Mucosa of descending colon (tissue), 3 donors: Measurements from ENCODE around the gene STRN4. TPM values are rescaled to one million over a fixed set of nuclear protein-coding genes. Genes with fewer than 3 reads are reported as not detected.

Experiments used
- ATAC-seq: fragments of 200-7000 bp; cut with Tn5 transposase; one replicate; pipeline ENCODE4 v1.9.1; 2020; ENCODE audit warnings: mild to moderate bottlenecking, moderate library complexity
- DNase-seq, 3 donors: peaks; one replicate each; pipeline ENCODE4 v3.0.0-alpha.2; 2020
- H3K36me3 ChIP-seq: fragments of 200-600 bp; one replicate; pipeline ENCODE4 v1.8.0; 2021; ENCODE audit warnings: low read depth, mild to moderate bottlenecking
- H3K4me1 ChIP-seq: fragments of 200-600 bp; one replicate; pipeline ENCODE4 v1.8.0; 2021; ENCODE audit warnings: low read depth, mild to moderate bottlenecking
- H3K4me3 ChIP-seq: fragments of 200-600 bp; one replicate; pipeline ENCODE4 v1.8.0; 2021; ENCODE audit warnings: mild to moderate bottlenecking
- H3K9me3 ChIP-seq: fragments of 200-600 bp; one replicate; pipeline ENCODE4 v1.8.0; 2021; ENCODE audit warnings: mild to moderate bottlenecking
- intact Hi-C, 2 donors: fragments of 100-400 bp; cut with DNase I in 1 of 2; cut with micrococcal nuclease in 1 of 2; formaldehyde crosslinking; loops; one replicate each; pipeline versions ENCODE4 v1.11.0 to v1.11.1; 2022; cut with DNase I, micrococcal nuclease
- total RNA-seq, 3 donors: library from RNA; stranded (reverse); fragmentation: NEBNext Ultra II Directional in 2 of 3; extraction: Animal tissue kit (Norgen Biotek cat#: 25700) in 2 of 3; gene quantifications; one replicate each; pipeline versions ENCODE4 v1.2.1 to v1.2.4, GENCODE V29; 2021 to 2023
- TF ChIP-seq, protein P1 (sequence below): fragments of 200-600 bp; IDR thresholded peaks from one replicate; pipeline ENCODE4 v1.8.0; 2022; ENCODE audit warnings: antibody characterized with exemption, mild to moderate bottlenecking
- donor health status: DM: no; HTN: no; CAD: no; lungs with moderate emphysema.
- donor health status: DM: no; HTN: no; CAD: no.
- donor health status: DM: no; HTN: yes; CAD: no.

Gene STRN4
- total RNA-seq, 3 donors from 2014 or later, result 68.3 to 79.2 (median 73.7) TPM

DNA sequence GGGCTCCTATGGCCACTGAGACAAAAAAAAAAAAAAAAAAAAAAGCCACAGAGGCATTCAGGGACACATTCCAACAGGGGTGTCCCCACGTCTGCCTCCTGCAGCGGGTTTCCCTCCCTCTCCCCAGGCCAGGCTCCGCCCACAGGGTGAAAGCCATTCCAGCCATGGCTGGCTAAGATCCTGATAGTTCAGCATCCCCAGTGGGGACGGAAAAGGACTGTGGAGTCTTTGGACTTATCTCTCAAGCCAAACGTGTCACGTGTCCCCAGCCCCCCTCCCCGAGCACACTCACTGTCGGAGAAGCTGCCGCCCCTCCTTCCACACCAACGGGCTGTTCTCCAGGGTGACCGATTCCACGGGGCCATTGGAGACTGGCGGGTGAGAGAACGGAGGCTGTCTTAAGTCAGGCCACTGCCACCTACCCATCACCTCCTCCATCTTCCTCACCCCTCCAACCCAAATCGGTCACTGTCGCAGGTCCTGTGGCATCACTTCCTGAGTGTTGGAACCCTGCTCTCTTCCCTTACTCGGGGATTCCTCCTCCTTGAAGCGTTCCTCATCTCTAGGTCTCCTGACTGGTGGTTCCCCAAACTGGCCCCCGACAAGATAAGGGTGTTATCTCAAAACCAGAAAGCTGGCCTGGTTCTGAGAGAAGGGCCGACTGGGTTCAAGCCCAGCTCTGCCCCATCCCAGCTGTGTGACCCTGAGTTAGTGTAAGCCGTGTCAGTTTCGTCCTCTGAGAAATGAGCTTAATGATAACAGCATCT, 9.5 kb downstream of the STRN4 start:
- Histone ChIP-seq H3K4me3 (no peak overlapping the region), H3K4me1 (no peaks in the 10 kb centered on the region), H3K9me3 (no peaks in the 10 kb centered on the region), H3K36me3 (peaks cover 3% of the 10 kb centered on the region)
- intact Hi-C loops, result no loop called here
- TF ChIP-seq, protein P1, sequence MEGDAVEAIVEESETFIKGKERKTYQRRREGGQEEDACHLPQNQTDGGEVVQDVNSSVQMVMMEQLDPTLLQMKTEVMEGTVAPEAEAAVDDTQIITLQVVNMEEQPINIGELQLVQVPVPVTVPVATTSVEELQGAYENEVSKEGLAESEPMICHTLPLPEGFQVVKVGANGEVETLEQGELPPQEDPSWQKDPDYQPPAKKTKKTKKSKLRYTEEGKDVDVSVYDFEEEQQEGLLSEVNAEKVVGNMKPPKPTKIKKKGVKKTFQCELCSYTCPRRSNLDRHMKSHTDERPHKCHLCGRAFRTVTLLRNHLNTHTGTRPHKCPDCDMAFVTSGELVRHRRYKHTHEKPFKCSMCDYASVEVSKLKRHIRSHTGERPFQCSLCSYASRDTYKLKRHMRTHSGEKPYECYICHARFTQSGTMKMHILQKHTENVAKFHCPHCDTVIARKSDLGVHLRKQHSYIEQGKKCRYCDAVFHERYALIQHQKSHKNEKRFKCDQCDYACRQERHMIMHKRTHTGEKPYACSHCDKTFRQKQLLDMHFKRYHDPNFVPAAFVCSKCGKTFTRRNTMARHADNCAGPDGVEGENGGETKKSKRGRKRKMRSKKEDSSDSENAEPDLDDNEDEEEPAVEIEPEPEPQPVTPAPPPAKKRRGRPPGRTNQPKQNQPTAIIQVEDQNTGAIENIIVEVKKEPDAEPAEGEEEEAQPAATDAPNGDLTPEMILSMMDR, result no peak
- ATAC-seq (no peak), DNase-seq (peak in 1 of 3 donors; percentile 40)

DNA sequence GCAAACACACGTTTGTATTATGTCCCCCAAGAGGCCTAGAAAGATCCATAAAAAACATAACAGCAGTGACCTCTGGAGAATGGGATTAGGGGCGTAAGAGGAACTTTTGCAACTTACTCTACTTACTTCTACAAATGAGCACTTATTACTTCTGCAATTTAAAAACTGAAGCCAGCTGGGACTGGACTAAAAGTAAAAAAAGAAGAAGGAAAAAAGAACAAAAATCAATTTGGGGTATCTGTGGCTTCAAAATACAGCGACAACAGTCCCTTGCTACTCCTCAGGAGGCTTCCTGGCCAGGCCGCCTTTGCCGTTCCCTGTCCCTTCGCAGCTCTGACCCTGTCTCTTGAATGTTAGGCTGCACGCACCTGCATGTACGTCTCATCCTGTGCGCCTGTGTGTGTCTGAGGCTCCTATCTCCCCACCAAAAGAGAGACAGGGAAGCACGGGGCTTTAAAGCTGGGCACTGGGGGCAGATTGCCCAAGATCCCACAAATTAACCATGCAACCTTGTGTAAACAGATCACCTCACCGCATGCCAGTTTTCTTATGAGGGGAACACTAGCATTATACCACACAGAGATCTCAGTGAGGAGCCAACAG, 12.5 kb downstream of the STRN4 start:
- TF ChIP-seq, protein P1, result no peak
- ATAC-seq, result no peak
- DNase-seq, result no peak
- Histone ChIP-seq H3K36me3 (peaks cover 14% of the 10 kb centered on the region), H3K4me1 (no peaks in the 10 kb centered on the region), H3K4me3 (no peak overlapping the region), H3K9me3 (no peaks in the 10 kb centered on the region)
- intact Hi-C loops, result no loop called here

DNA sequence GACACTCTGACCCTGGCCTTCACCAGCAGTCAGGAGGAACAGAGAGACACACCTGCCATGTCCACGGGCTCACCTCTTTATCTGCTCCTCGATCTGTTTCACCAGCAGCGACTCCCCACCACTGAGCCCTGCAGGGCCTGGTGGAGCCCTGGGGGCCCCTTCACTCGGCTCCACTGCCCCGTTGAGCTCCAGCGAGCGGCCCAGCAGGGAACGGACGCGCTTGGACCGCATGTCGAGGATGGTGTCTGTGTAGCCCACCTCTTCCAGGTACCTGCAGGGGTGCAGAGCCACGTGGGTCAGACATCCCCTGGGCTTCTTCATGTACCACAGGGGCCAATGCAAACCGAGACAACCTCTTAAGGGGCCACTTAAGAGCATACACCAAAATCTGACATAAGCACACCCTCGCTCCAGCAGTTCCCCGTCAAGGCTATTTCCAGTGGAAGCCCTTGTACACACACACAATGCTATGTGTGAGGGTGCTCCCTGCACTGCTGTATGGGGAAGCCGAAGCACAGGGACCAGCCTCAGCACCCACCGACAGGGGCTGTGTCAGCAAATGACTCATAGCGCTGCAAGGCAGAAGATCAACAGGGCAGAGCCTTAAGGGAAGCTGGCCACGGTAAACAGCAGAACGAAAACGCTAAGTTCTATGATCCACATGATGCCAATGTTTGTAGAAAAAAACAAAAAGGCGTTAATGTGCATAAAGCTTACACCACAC, 13.1 kb downstream of the STRN4 start:
- Histone ChIP-seq H3K9me3 (no peaks in the 10 kb centered on the region), H3K36me3 (peaks cover 14% of the 10 kb centered on the region), H3K4me1 (no peaks in the 10 kb centered on the region), H3K4me3 (no peak overlapping the region)
- TF ChIP-seq, protein P1, result no peak
- ATAC-seq, result peak; percentile 30
- DNase-seq, result peak in 1 of 3 donors; percentile 56
- intact Hi-C loops, result no loop called here

DNA sequence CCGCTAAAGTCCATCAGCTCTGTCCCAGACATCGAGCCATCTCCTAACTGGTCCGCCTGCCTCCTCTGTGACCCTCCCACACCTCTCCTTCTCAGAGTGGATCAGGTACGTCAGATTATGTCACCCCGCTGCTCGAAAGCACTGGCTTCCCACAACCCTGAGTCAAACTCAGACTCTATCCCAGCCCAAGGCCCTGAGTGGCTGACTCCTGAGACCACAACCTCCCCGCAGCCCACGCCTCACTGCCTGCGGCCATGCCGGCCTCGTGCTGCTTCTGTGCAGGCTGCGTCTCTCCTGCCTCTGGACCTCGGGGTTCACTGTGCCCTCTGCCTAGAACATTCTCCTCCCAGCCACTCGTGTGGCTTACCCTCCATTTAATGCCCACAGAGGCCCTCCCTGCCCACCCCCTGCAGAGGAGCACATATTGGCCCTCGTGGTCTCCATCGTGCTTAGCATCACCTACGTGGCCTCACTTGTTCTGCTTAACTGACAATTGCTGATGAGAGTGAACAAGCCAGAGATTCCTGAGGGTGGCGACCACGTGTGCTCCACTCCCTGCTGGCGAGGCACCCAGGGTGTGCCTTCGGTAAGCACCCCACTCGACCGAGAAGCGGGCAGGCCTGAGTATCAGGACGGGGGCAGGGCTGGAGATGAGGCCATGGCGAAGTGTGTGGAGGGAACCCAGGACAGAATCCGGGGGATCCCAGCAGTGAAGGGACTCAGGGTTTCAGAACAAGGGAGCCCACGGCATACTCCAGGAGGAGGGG, 13.9 kb downstream of the STRN4 start:
- intact Hi-C loops, result no loop called here

DNA sequence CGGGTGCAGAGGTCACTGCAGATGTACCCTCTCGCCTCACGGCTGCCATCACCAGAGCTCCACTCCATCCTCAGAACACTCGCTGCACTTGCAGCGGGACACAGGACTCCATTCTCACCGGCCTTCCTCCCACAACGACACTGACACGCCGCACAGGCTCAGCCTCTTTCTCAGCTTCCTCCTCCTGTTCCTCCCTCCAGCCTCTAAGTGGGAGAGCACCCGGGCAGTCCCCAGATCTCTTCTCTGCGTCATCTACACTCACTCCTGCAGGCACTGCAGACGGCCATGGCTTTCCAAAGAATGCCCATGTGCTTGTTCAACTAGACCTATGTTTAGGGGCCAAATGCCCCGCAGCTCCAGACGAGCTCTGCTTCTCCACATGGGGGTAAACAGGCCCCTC, 14.7 kb downstream of the STRN4 start:
- TF ChIP-seq, protein P1, result no peak
- H3K36me3 ChIP-seq, result peaks cover 14% of the 10 kb centered on the region
- ATAC-seq (peak; percentile 9), DNase-seq (peak in 1 of 3 donors; percentile 48)
- H3K4me1 ChIP-seq, result no peaks in the 10 kb centered on the region
- intact Hi-C loops, result no loop called here
- no peaks in the 10 kb centered on the region for H3K9me3 ChIP-seq
- no peak overlapping the region for H3K4me3 ChIP-seq

More for the DNA sequence above, 13.9 kb downstream of the STRN4 start:
- TF ChIP-seq, protein P1, result no peak
- Histone ChIP-seq H3K36me3 (peaks cover 14% of the 10 kb centered on the region), H3K4me1 (no peaks in the 10 kb centered on the region), H3K9me3 (no peaks in the 10 kb centered on the region), H3K4me3 (no peak overlapping the region)
- ATAC-seq, result no peak
- DNase-seq, result no peak
